ENCODE results near the gene DGLUCY. TPM values are rescaled to one million over a fixed set of nuclear protein-coding genes. Genes with fewer than 3 reads are reported as not detected.

The DGLUCY gene
- total RNA-seq, 1 experiment from 2014 or later = 67.0 TPM

DNA sequence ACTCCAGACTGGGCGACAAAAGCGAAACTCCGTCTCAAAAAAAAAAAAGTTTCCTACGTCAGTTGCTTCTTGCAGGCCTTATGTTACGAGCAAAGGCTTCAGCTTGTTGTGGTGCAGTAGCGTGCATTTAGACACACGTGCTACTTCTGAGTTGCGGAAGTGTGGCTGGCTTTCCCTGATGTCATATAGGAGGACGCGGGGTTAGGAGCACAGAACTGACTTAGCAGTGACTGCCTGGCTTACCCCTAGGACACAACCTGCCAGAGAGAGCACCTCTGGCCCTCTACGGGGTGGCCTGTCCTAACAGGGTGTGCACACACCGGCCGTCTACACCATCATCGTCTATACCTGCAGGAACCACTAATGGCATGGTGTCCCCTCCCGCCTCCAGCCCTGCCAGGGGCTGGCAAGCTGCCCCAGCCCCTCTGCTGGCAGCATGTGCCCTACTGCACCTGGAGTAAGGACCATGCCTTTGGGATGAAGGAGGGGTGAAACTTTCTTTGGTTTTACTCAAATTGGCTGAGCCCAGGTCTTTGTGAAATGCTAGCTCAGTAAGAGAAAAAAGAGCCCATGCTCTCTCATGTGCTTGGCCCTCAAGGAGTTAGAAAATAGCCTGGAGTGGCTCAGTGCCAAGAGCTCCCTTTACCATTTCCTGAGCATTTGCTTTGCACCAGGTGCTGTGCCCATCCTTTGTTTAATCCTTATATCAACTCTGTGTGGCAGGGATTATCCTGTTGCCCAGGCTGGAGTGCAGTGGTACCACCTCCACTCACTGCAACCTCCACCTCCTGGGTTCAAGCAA is 132.4 kb downstream of the DGLUCY start:
- TF ChIP-seq REST (IDR thresholded peaks at IDR 0.05; ENCODE audit: low read depth) (no peak), ZNF274 (IDR thresholded peaks at IDR 0.05; ENCODE audit: low read depth, low read length) (no peak), RAD21 (IDR thresholded peaks at IDR 0.05; ENCODE audit: low read depth) (no peak), EZH2 (IDR thresholded peaks at IDR 0.05) (no peak), YY1 (IDR thresholded peaks at IDR 0.05; ENCODE audit: extremely low read depth, insufficient replicate concordance, low read depth, low read length) (no peak), CBX3 (IDR thresholded peaks at IDR 0.05; ENCODE audit: low read depth) (no peak), FOSL1 (IDR thresholded peaks at IDR 0.05; ENCODE audit: low read depth) (no peak), SIN3A (IDR thresholded peaks at IDR 0.05; ENCODE audit: low read depth) (no peak), ELF1 (IDR thresholded peaks at IDR 0.05; ENCODE audit: borderline replicate concordance, low read depth) (no peak), JUND (IDR thresholded peaks at IDR 0.05) (no peak), ZFX (IDR thresholded peaks at IDR 0.05) (no peak), TCF7L2 (IDR thresholded peaks at IDR 0.05; ENCODE audit: borderline replicate concordance, extremely low read depth, insufficient read depth, insufficient read length) (no peak), CEBPB (IDR thresholded peaks at IDR 0.05; ENCODE audit: low read depth) (no peak), EGR1 (IDR thresholded peaks at IDR 0.05; ENCODE audit: low read depth) (no peak), SP1 (IDR thresholded peaks at IDR 0.05; ENCODE audit: low read depth) (no peak), POLR2A (IDR thresholded peaks at IDR 0.05; ENCODE audit: borderline replicate concordance, extremely low read depth, insufficient read depth, insufficient read length) (no peak), POLR2AphosphoS5 (IDR thresholded peaks at IDR 0.05; ENCODE audit: low read depth, low read length) (no peak), ZBTB33 (IDR thresholded peaks at IDR 0.05; ENCODE audit: extremely low read depth, insufficient replicate concordance, low read length) (no peak)
- TF ChIP-seq, protein P1, sequence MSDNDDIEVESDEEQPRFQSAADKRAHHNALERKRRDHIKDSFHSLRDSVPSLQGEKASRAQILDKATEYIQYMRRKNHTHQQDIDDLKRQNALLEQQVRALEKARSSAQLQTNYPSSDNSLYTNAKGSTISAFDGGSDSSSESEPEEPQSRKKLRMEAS (IDR thresholded peaks at IDR 0.05) = no peak
- no TSS peak for BruUV-seq (replicated peaks)
- H3K79me2 ChIP-seq (ENCODE audit: insufficient read depth, low read length) = no peaks in the 10 kb centered on the region
- no peak overlapping the region for H3K27ac ChIP-seq (ENCODE audit: low read depth, low read length)
- DNase-seq (ENCODE audit: low read depth, low spot score) (no peak), ATAC-seq (no peak)
- no peaks in the 10 kb centered on the region for H3K27me3 ChIP-seq (ENCODE audit: insufficient read depth, low read length)
- H2AFZ ChIP-seq (ENCODE audit: low read depth, low read length, poor library complexity, severe bottlenecking) = no peak overlapping the region
- H3K4me1 ChIP-seq (ENCODE audit: control insufficient read depth in 1 of 2, insufficient read depth in 2 of 2, low read length in 2 of 2) = peaks cover 0 to 6% of the 10 kb centered on the region in 2 experiments; a peak in 1 of 4 replicates
- no peaks in the 10 kb centered on the region for H4K20me1 ChIP-seq (ENCODE audit: insufficient read depth)
- RAD21 ChIA-PET (ENCODE audit: low non-redundant PET in 1 of 2, low total read pairs in 2 of 2, uncharacterized antibody in 2 of 2, unreplicated experiment in 2 of 2) = no interaction called here
- CTCF ChIA-PET = no interaction called here
- no peak overlapping the region for H3K4me2 ChIP-seq (ENCODE audit: low read length)
- POLR2A ChIA-PET = interaction anchor here (0.7 kb wide), 1 partner anchor 86 kb away, joined by 3 read pairs; no protein-coding TSS in a partner anchor
- H3K36me3 ChIP-seq (ENCODE audit: control insufficient read depth in 1 of 2, insufficient read depth in 2 of 2, low read length in 2 of 2) = no peaks in the 10 kb centered on the region
- no peaks in the 10 kb centered on the region for H3K9me2 ChIP-seq (ENCODE audit: insufficient read depth)
- no peaks in the 10 kb centered on the region for H3K9me3 ChIP-seq (ENCODE audit: control insufficient read depth in 1 of 2, insufficient read depth in 1 of 2, low read depth in 1 of 2, low read length in 2 of 2)
- H3K9ac ChIP-seq (ENCODE audit: low read length) = no peak overlapping the region
- intact Hi-C loops (cut with micrococcal nuclease) = no loop called here
- no peak overlapping the region for H3K4me3 ChIP-seq (replicated peaks in 1 of 2; ENCODE audit: low read depth in 1 of 2, low read length in 2 of 2)
